ENCODE results near the gene AP3S2. TPM values are rescaled to one million over a fixed set of nuclear protein-coding genes. Genes with fewer than 3 reads are reported as not detected.
"Not testable (repeated sequence)": the region's sequence is repeated elsewhere in the genome, so short reads cannot be mapped to it uniquely, and the experiment has no call there.

The AP3S2 gene
- total RNA-seq, 1 donor from 2014 or later: 30.0 TPM

DNA sequence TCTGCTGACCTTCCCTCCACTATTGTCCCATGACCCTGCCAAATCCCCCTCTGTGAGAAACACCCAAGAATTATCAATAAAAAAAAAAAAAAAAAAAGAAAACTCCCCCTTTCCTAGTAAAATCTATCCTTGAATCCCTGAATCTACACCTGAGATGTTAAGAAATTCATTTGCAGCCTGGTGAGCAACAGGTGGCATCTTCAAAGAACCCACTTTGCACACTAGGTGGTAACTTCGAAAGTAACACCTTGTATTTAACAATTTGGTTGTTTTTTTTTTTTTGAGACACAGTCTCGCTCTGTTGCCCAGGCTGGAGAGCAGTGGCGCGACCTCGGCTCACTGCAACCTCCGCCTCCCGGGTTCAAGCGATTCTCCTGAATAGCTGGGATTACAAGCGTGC lies 24.3 kb downstream of the AP3S2 start:
- intact Hi-C loops (cut with micrococcal nuclease): not testable (repeated sequence)

DNA sequence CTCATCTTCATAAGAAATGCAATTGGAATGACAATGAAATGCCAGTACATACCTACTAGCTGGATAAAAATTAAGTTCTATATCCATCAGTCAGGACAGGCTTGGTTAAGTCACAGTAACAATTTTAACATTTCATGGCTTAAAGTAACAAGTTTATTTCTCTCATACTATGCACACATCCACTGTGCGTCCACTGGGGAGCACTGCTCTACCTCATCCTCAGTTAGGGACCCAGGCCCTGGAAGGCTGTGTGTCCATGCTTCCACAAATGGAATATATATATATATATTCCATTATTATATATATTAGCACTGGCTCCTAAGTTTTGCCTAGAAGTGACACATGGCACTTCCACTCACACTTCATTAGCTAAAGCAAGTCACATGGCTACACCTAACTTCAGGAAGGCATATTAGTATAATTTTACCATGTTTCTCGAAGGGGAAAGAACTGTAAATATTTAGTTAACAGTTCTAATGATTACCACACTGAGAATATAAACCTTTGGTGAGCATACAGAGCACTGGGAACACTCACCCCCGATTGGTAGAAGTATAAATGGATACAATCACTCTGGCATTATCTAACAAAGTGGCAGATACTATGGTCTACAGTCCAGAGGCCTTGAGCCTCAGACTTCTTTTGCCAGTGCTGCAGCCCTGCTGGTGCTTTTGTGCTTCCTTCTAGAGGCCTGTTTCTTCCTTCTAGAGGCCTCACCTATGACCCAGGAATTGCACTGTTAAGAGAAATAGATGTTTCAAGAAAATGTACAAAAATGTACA lies 28.6 kb downstream of the AP3S2 start:
- intact Hi-C loops (cut with micrococcal nuclease): no loop called here

- intact Hi-C loops (cut with micrococcal nuclease): no loop called here
Measured at GRCh38 chr15:89863918-89864317, 29.9 kb downstream of the AP3S2 start.

DNA sequence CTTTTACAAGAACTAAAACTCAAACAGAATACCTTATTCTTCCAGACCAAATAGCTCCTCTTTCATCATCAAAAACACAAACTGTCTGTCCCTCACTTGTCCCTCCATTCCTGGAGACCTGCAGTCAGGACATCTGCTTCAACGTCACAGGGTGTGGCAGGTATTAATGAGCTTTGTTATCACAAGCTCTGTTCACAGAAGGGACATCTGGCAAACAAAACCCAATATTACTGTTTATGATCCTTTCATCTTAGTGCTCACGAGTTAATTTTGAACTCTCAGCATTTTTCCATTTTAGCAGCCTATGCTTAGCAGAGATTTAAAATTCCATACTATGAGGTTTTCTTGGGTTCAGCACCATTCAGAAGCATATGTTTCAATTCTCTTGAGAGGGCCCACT lies 32.9 kb downstream of the AP3S2 start:
- intact Hi-C loops (cut with micrococcal nuclease): no loop called here

DNA sequence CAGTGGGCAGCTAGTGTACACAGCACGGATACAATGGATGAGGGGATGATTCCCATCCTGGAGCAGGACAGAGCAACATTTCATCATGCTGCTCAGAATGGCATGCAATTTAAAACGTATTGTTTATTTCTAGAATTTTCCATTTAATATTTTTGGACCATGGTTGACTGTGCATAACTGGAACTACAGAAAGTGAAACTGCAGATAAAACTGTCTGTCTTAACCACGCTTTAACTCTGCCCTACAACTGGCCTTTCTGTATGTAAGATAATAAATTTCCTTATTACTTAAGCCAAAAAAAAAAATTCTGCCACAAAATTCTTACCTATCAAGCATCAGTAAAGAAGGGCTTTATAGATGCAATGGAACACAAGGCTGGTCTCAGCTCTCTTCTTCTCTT lies 33.4 kb downstream of the AP3S2 start:
- intact Hi-C loops (cut with micrococcal nuclease): no loop called here

DNA sequence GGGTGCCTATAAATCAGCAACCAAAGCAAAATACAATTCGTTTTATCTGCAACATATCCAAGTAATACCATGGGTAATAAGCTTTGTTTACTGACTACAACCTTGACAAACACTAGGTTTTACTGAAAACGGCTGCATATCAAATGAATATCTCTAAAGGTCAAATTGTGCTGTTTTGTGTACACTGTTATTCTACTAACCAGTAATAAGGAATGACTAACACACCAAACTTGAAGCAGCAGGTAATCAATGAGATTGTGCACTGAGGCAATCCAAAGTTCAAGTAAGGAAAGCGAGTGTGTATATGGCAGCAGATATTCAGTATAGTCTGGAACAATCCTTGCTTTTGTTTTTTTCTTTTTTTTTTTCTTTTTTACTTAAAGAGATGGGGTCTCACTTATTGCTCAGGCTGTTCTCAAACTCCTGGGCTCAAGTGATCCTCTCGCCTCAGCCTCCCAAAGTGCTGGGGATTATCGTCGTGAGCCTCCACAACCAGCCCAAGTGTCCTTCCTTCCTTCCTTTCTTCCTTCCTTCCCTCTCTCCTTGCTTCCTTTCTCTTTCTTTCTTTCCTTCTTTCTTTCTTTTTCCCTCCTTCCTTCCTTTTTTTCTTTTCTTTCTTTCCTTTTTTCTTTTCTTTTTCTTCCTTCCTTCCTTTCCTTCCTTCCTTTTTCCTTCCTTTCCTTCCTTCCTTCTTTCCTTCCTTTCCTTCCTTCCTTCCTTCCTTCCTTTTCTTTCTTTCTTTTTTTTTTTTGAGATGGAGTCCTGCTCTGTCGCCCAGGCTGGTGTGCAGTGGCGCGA lies 34.9 kb downstream of the AP3S2 start:
- intact Hi-C loops (cut with micrococcal nuclease): no loop called here

- intact Hi-C loops (cut with micrococcal nuclease): no loop called here
Measured at GRCh38 chr15:89857673-89858072, 36.1 kb downstream of the AP3S2 start.

GRCh38 chr15:89855948-89856347 lies 37.8 kb downstream of the AP3S2 start:
- intact Hi-C loops (cut with micrococcal nuclease): no loop called here

DNA sequence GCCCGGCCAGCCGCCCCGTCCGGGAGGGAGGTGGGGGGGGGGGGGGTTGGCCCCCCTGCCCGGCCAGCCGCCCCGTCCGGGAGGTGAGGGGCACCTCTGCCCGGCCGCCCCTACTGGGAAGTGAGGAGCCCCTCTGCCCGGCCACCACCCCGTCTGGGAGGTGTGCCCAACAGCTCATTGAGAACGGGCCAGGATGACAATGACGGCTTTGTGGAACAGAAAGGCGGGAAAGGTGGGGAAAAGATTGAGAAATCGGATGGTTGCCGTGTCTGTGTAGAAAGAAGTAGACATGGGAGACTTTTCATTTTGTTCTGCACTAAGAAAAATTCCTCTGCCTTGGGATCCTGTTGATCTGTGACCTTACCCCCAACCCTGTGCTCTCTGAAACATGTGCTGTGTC lies 38.9 kb downstream of the AP3S2 start:
- intact Hi-C loops (cut with micrococcal nuclease): not testable (repeated sequence)

GRCh38 chr15:89852342-89852995 lies 41.3 kb downstream of the AP3S2 start:
- intact Hi-C loops (cut with micrococcal nuclease): no loop called here

- intact Hi-C loops (cut with micrococcal nuclease): no loop called here
Measured at GRCh38 chr15:89851673-89852341, 42.0 kb downstream of the AP3S2 start.

DNA sequence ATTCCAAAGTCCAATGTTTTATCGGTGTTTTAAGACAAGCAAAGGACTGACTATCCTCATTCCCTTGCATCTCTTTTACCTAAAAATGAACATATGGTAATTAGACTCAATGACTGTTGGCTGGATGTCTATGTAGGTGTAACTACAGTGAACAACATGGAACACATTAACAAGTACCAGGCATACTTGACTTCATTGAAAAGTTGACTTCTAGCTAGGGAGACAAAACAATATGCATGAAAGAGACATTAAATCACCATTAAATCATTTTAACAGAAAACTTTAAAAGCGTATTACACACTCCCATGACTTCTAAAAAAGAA lies 44.9 kb downstream of the AP3S2 start:
- intact Hi-C loops (cut with micrococcal nuclease): no loop called here

DNA sequence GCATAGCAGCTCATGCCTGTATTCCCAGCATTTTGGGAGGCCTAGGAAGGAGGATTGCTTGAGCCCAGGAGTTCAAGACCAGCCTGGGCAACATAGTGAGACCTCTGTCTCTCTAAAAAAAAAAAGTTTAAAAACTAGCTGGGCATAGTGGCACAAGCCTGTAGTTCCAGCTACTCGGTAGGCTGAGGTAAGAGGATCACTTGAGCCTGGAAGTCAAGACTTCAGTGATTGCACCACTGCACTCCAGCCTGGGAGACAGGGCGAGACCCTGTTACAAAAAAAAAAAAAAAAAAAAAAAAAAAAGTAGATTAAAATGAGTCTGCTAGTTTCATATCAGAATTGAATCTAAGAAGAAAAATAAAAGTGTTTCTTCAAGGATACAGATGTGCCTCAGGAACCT lies 46.7 kb downstream of the AP3S2 start:
- intact Hi-C loops (cut with micrococcal nuclease): no loop called here

DNA sequence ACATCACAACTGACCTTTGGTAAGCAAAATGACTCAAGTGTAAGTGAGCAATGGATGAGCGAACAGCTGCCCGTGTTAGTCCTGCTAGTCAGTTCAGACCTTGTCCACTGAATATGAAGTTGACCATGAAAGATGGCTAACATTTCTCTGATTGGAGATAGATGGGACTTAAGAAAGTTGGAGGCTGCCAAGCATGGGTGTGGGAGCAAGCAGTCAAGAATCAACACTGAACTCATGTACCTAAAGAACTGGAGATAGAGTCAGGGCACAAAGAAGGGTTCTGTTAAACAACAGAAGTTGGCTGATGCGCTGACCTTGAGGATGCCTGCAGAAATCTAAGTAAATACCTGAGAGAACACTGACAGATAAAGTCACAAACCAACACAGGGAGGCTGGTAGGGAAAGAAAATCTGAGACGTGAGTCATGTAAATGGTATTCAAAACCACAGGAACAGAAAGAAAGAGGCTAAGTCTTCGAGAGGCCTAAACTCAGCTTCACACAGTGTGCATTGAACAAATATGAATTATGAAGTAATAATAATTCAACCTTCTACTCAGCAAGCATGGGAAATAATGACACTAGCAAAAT lies 48.4 kb downstream of the AP3S2 start:
- intact Hi-C loops (cut with micrococcal nuclease): no loop called here

DNA sequence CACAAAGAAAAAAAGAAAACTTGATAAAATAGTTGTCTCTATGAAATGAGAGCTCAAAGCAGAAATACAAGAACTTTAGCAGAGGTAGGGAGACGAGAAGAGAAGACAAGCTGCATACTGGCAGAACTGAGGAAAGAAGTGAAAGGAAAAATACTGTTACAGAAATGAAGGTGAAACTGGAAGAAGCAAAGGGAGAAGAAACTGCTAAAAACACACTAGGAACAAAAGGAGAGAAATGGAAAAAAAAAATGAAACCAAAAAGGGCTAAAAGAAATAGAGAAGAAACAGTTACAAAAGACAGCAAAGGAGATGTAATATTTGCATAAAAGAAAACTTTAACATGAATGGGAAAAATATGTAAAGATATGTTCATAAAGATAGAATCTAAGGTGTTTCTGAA lies 51.8 kb downstream of the AP3S2 start:
- intact Hi-C loops (cut with micrococcal nuclease): no loop called here

GRCh38 chr15:89841306-89841705 lies 52.5 kb downstream of the AP3S2 start:
- intact Hi-C loops (cut with micrococcal nuclease): no loop called here

DNA sequence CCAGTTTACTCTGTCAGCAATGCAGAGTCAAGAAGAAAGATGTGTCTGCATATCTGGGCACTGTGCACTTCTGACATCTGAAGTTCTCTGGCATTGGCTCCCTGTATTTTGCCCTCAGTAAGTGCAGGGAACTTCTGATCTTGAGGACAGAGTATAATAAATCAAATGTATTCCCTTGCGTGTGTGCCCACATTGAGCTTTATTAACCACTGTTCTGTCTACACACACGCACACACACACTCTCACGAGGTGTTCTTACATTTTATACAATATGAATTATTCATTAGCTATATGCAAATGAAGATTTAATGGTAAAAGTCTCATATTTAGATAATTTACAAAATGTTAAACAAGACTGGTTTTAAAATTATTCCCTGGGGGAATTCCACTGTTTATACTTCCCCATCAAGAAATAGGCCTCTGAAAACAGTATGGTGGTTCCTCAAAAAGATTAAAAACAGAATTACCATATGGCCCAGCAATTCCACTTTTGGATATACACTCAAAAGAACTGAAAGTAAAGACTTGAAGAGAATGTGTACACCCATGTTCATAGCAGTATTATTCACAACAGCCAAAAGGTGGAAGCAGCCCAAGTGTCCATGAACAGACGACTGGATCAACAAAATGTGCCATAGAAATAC lies 54.5 kb downstream of the AP3S2 start:
- intact Hi-C loops (cut with micrococcal nuclease): no loop called here

DNA sequence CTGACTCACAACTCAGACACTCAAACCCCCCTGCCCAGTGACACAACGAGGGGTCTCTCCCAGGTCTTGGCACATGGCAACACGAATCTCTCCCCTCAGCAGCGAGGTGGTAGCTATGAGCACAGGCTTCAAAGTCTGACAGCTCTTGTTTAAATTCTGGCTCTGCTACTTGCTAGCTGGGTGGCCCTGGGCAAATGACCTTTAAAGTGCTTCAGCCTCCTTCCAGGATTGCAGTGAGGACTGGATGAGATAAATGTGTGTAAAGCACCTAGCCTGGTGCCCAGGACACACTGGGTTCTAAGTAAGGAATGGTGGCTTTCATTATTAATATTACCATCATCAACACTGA lies 56.0 kb downstream of the AP3S2 start:
- intact Hi-C loops (cut with micrococcal nuclease): no loop called here

DNA sequence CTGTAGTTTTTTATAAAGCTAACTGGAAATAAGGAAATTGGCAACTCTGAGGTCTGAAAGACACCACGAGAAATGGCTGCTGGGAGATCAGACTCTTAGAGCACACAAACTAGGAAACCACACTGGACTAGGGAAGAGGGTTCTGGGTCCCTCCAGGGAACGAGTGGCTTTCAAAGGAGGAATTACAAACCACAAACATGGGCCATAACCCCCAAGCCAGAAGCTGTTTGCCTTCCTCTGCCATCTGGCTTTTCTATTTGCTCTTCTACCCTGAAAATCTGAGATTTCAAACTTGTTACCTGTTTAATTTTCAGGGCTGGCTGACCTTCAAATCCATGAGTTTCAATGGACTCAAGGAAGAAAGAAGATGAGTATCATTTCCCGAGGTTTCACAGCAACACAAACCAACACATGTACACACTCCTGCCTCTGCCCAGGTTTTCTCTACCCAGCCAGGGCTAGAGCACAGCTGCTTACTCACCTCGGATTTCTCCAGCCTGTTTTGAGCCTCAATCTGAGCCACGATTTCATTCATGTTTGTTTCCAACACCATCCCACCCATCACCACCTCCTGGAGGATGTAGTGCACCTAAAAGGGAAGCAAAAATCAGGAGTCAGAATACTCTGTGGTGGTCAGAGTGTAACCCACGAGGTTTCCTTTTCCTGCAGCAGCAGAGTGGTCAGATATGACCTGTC lies 56.5 kb downstream of the AP3S2 start:
- intact Hi-C loops (cut with micrococcal nuclease): no loop called here

Measured in T-helper 2 cell treated with Interferon-gamma antibody and Interleukin-4, amounts not matched to agents 100 ng/mL and 5 ng/mL, for 36 hours (primary cell).